HepG2 (cell line): ENCODE results near the gene PARS2. TPM values are rescaled to one million over a fixed set of nuclear protein-coding genes. Genes with fewer than 3 reads are reported as not detected.

Experiments
- ATAC-seq: fragments of 200-7000 bp; cut with Tn5 transposase; 3 replicates; pipeline ENCODE4 v1.9.1; 2020; ENCODE audit warnings: mild to moderate bottlenecking, moderate library complexity
- BruUV-seq: library from RNA; stranded (reverse); fragments of 400-500 nt; replicated peaks from 2 replicates; lab custom pipeline; 2021; lab: Mats Ljungman, UMichigan
- CTCF ChIA-PET: fragments of 300-600 bp; formaldehyde crosslinking; extraction: SDS; loops from one replicate; lab custom pipeline; 2021; ENCODE audit warnings: low total read pairs, inconsistent platforms, low intra/inter-chr PET ratio; lab: Yijun Ruan, JAX
- POLR2A ChIA-PET: fragments of 350-600 bp; sonication (Branson Sonifier 250); formaldehyde crosslinking; loops from one replicate; lab custom pipeline; 2020; ENCODE audit warnings: antibody characterized with exemption, inconsistent platforms; lab: Yijun Ruan, JAX
- DNase-seq: peaks from one replicate; pipeline ENCODE4 v3.0.0-alpha.2; 2015; ENCODE audit warnings: low spot score
- FAIRE-seq: peaks from 3 replicates; lab custom pipeline; 2011; peaks lifted over from hg19 to GRCh38; lab: Jason Lieb, UNC
- H2AFZ ChIP-seq: one replicate; pipeline ENCODE4 v1.6.1; 2011; ENCODE audit warnings: low read length, inconsistent platforms
- H3K27ac ChIP-seq: fragments of 300-600 bp; 3 replicates; pipeline ENCODE4 v1.8.0; 2011; ENCODE audit warnings: mixed run types, mild to moderate bottlenecking, mixed read lengths, low read length, inconsistent platforms; ENCODE audit not compliant: insufficient read depth; ENCODE audit errors: extremely low read length
- H3K27me3 ChIP-seq, 2 experiments: fragments of 200-600 bp in 1 of 2; 2 replicates in 1 of 2; 3 replicates in 1 of 2; pipeline versions ENCODE4 v1.6.0 to v1.8.0; 2011; ENCODE audit warnings: low read length in 2 of 2, mild to moderate bottlenecking in 2 of 2, moderate library complexity in 2 of 2, inconsistent platforms in 1 of 2; ENCODE audit not compliant: insufficient read depth in 2 of 2, control insufficient read depth in 1 of 2
- H3K36me3 ChIP-seq, 2 experiments: fragments of 200-600 bp in 1 of 2; replicated peaks in 1 of 2; 2 replicates in 1 of 2; 3 replicates in 1 of 2; pipeline versions ENCODE4 v1.5.1 to v1.8.0; 2011; ENCODE audit warnings: low read length in 2 of 2, inconsistent platforms in 1 of 2; ENCODE audit not compliant: insufficient read depth in 2 of 2, control insufficient read depth in 1 of 2
- H3K4me1 ChIP-seq: 2 replicates; pipeline ENCODE4 v1.5.1; 2012; ENCODE audit warnings: low read length, inconsistent platforms; ENCODE audit not compliant: insufficient read depth
- H3K4me2 ChIP-seq: 2 replicates; pipeline ENCODE4 v1.6.0; 2011; ENCODE audit warnings: low read depth, low read length, inconsistent platforms
- H3K4me3 ChIP-seq, 3 experiments: fragments of 200-600 bp in 1 of 3; sonication (generic), shearing (Covaris generic) in 1 of 3; replicated peaks in 1 of 3; 2 replicates each; pipeline ENCODE4 v1.5.1; 2011 to 2016; ENCODE audit warnings: low read length in 3 of 3, inconsistent platforms in 2 of 3, low read depth in 2 of 3, mild to moderate bottlenecking in 2 of 3, control low read depth in 1 of 3, mixed read lengths in 1 of 3; ENCODE audit not compliant: insufficient read depth in 1 of 3
- H3K79me2 ChIP-seq: one replicate; pipeline ENCODE4 v1.6.1; 2011; ENCODE audit warnings: low read length, inconsistent platforms; ENCODE audit not compliant: insufficient read depth
- H3K9ac ChIP-seq: 2 replicates; pipeline ENCODE4 v1.6.0; 2011; ENCODE audit warnings: mild to moderate bottlenecking, low read depth, low read length, inconsistent platforms; ENCODE audit not compliant: insufficient read depth
- H3K9me3 ChIP-seq: 2 replicates; pipeline ENCODE4 v1.5.1; 2012; ENCODE audit warnings: mild to moderate bottlenecking, low read length
- H4K20me1 ChIP-seq: 2 replicates; pipeline ENCODE4 v1.6.0; 2011; ENCODE audit warnings: inconsistent platforms, mild to moderate bottlenecking, low read length, moderate library complexity; ENCODE audit not compliant: insufficient read depth
- GABPA ChIP-seq, 2 experiments: IDR thresholded peaks; 2 replicates each; pipeline ENCODE4 v1.6.1; 2011 to 2016; ENCODE audit warnings: low read depth in 2 of 2, low read length in 1 of 2, missing biosample characterization in 1 of 2, missing genetic modification characterization in 1 of 2
- GZF1 ChIP-seq: sonication (generic); formaldehyde crosslinking; IDR thresholded peaks from 2 replicates; pipeline ENCODE4 v1.5.1; 2020; ENCODE audit warnings: mild to moderate bottlenecking, missing genetic modification reagents
- HMG20B ChIP-seq: conservative IDR thresholded peaks from 2 replicates; pipeline ENCODE4 v1.6.1; 2016; ENCODE audit warnings: missing genetic modification reagents, missing compliant biosample characterization
- KIAA2018 ChIP-seq: sonication (generic); formaldehyde crosslinking; IDR thresholded peaks from 2 replicates; pipeline ENCODE4 v1.5.0; 2020; ENCODE audit warnings: mild to moderate bottlenecking, missing genetic modification reagents, borderline replicate concordance
- MTF2 ChIP-seq: sonication (generic); formaldehyde crosslinking; IDR thresholded peaks from 2 replicates; pipeline ENCODE4 v1.5.0; 2020; ENCODE audit warnings: missing genetic modification reagents, borderline replicate concordance
- NFYB ChIP-seq: sonication (generic); formaldehyde crosslinking; IDR thresholded peaks from 2 replicates; pipeline ENCODE4 v1.4.0; 2020; ENCODE audit warnings: missing genetic modification reagents
- NR0B2 ChIP-seq: sonication (generic); formaldehyde crosslinking; IDR thresholded peaks from 2 replicates; pipeline ENCODE4 v1.4.0; 2020; ENCODE audit warnings: mild to moderate bottlenecking, missing genetic modification reagents
- RXRA ChIP-seq: sonication (generic); formaldehyde crosslinking; IDR thresholded peaks from 2 replicates; pipeline ENCODE4 v1.5.1; 2020; ENCODE audit warnings: missing genetic modification reagents
- STAT6 ChIP-seq: sonication (generic); formaldehyde crosslinking; IDR thresholded peaks from 2 replicates; pipeline ENCODE4 v1.4.0; 2020; ENCODE audit warnings: missing genetic modification reagents, mild to moderate bottlenecking, borderline replicate concordance
- ZFAT ChIP-seq: sonication (generic); formaldehyde crosslinking; conservative IDR thresholded peaks from 2 replicates; pipeline ENCODE4 v1.8.1; 2023; ENCODE audit warnings: missing genetic modification reagents, inconsistent platforms
- ZXDC ChIP-seq: sonication (generic); formaldehyde crosslinking; IDR thresholded peaks from 2 replicates; pipeline ENCODE4 v1.5.0; 2020; ENCODE audit warnings: mild to moderate bottlenecking, missing genetic modification reagents
- in situ Hi-C: cut with HindIII; loops from 2 replicates; pipeline ENCODE4 v1.10.0; 2017; ENCODE audit warnings: low pct_unique_long_range_greater_than_20kb; ENCODE audit not compliant: extremely low pct_ligation_motif_present
- intact Hi-C: fragments of 100-400 bp; cut with micrococcal nuclease; formaldehyde crosslinking; loops from one replicate; pipeline ENCODE4 v1.10.0; 2022; ENCODE audit not compliant: unreplicated experiment
- polyA plus RNA-seq, 8 experiments: library from polyadenylated mRNA; depleted of rRNA in 3 of 8; stranded (reverse) in 7 of 8; unstranded in 1 of 8; fragments of >200 nt; fragmentation: Illumina TruSeq in 4 of 8; extraction: Trizol in 4 of 8; gene quantifications; 2 replicates each; pipeline versions ENCODE4 v1.2.1 to v1.2.3, GENCODE V29; 2011 to 2016; ENCODE audit warnings: low read depth in 4 of 8, missing spikeins in 1 of 8, mixed read lengths in 1 of 8; ENCODE audit not compliant: insufficient read depth in 1 of 8
- total RNA-seq, 5 experiments: library from RNA; depleted of rRNA; stranded (reverse); fragments of >200 nt; fragmentation: Illumina TruSeq; extraction: Trizol; gene quantifications; 2 replicates each; pipeline ENCODE4 v1.2.3, GENCODE V29; 2016; ENCODE audit warnings: low read depth in 1 of 5

Gene PARS2
- total and polyA plus RNA-seq, 2 of the 13 experiments (the other 11 are each of a cell fraction or from before 2014, with no cell fraction given): 2.4 to 4.6 TPM

- ATAC-seq (no peak), DNase-seq (no peak), FAIRE-seq (no peak)
- in situ Hi-C loops (no loop called here), intact Hi-C loops (no loop called here)
- Histone ChIP-seq H3K27ac (no peak overlapping the region), H4K20me1 (no peaks in the 10 kb centered on the region), H3K9me3 (no peaks in the 10 kb centered on the region), H3K4me2 (no peak overlapping the region), H3K36me3 (peaks cover 9 to 83% of the 10 kb centered on the region in 2 experiments), H3K4me3 (no peak overlapping the region), H3K9ac (no peak overlapping the region), H3K79me2 (peaks cover 2% of the 10 kb centered on the region), H3K27me3 (no peaks in the 10 kb centered on the region), H2AFZ (no peak overlapping the region), H3K4me1 (peaks cover 18% of the 10 kb centered on the region)
- POLR2A ChIA-PET: no interaction called here
- CTCF ChIA-PET: no interaction called here
- BruUV-seq: no TSS peak
- no peak for TF ChIP-seq GABPA (IDR thresholded peaks at IDR 0.05; ENCODE audit: low read depth, low read length)
- no peak for TF ChIP-seq GABPA (CRISPR knock-in tag; IDR thresholded peaks at IDR 0.05; ENCODE audit: low read depth)
- TF ChIP-seq RXRA: no peak
- TF ChIP-seq ZFAT (CRISPR knock-in tag): no peak
- no peak for TF ChIP-seq NFYB (CRISPR knock-in tag)
- TF ChIP-seq ZXDC (CRISPR knock-in tag): no peak
- TF ChIP-seq GZF1 (CRISPR knock-in tag): no peak
- TF ChIP-seq NR0B2 (CRISPR knock-in tag): no peak
- no peak for TF ChIP-seq KIAA2018 (CRISPR knock-in tag)
- TF ChIP-seq STAT6 (CRISPR knock-in tag): no peak
- no peak for TF ChIP-seq HMG20B (CRISPR knock-in tag)
- TF ChIP-seq MTF2: no peak
These were observed 40.3 kb downstream of the PARS2 start for GRCh38 chr1:54723985-54724384.
